ENCODE measurements around the gene HTR3B. TPM values are rescaled to one million over a fixed set of nuclear protein-coding genes. Genes with fewer than 3 reads are reported as not detected.

Gene HTR3B
- total and polyA plus RNA-seq, 2 donors (not counting 1 experiment from before 2014, with no cell fraction given): not detected

GRCh38 chr11:113984781-113985180 is 80.2 kb downstream of the HTR3B start:
- CTCF ChIA-PET: interaction anchor here (0.6 to 4.8 kb wide), 3 partner anchors 9 to 1754 kb away, joined by 5 to 30 read pairs (median 8); no protein-coding TSS in a partner anchor
- no peak overlapping the region for H3K27ac Mint-ChIP-seq
- intact Hi-C loops (cut with micrococcal nuclease): no loop called here
- Histone ChIP-seq H3K4me3 (ENCODE audit: control extremely low read depth in 1 of 5, extremely low read depth in 1 of 5, insufficient read depth in 1 of 5, low read depth in 2 of 5, low read length in 4 of 5) (no peak overlapping the region), H3K9me3 (ENCODE audit: control extremely low read depth in 1 of 3, control insufficient read depth in 2 of 3, insufficient read depth in 1 of 3, low read length in 2 of 3) (no peaks in the 10 kb centered on the region), H2AFZ (ENCODE audit: insufficient read depth, low read depth, low read length, poor library complexity, severe bottlenecking) (no peak overlapping the region), H3K27ac (ENCODE audit: low read length in 2 of 2) (no peak overlapping the region), H3K4me2 (replicated peaks; ENCODE audit: low read depth, low read length, poor library complexity, severe bottlenecking) (no peak overlapping the region), H3K9ac (ENCODE audit: low read length) (no peak overlapping the region), H4K20me1 (ENCODE audit: control insufficient read depth, insufficient read depth, low read length, poor library complexity, severe bottlenecking) (no peaks in the 10 kb centered on the region), H3K27me3 (replicated peaks in 1 of 4; ENCODE audit: control extremely low read depth in 1 of 4, control insufficient read depth in 3 of 4, insufficient read depth in 4 of 4, low read length in 3 of 4) (no peaks in the 10 kb centered on the region), H3K4me1 (ENCODE audit: control insufficient read depth in 2 of 2, insufficient read depth in 2 of 2, low read length in 2 of 2) (peaks cover 18 to 26% of the 10 kb centered on the region in 2 donors), H3K79me2 (ENCODE audit: control insufficient read depth, insufficient read depth, low read length) (no peaks in the 10 kb centered on the region), H3K36me3 (replicated peaks in 1 of 2; ENCODE audit: control extremely low read depth in 1 of 2, control insufficient read depth in 1 of 2, extremely low read depth in 1 of 2, insufficient read depth in 2 of 2, low read length in 1 of 2) (peaks cover 0 to 4% of the 10 kb centered on the region in 2 experiments)
- POLR2A ChIA-PET: no interaction called here
- H3K4me1 Mint-ChIP-seq: peaks cover 26% of the 10 kb centered on the region
- H3K27me3 Mint-ChIP-seq: no peaks in the 10 kb centered on the region
- WGBS (ENCODE audit: insufficient coverage): 42% methylated on average over 2 of the region's 6 CpGs
- H3K4me3 Mint-ChIP-seq: no peak overlapping the region
- DNase-seq (peak; percentile 25), ATAC-seq (ENCODE audit: low read depth) (peak; percentile 35)
- H3K9me3 Mint-ChIP-seq (ENCODE audit: insufficient read depth): no peaks in the 10 kb centered on the region
- no peak for TF ChIP-seq EZH2 (IDR thresholded peaks at IDR 0.05; ENCODE audit: borderline replicate concordance, insufficient read depth, low read depth, low read length, poor library complexity, severe bottlenecking)
- no peak for TF ChIP-seq CTCF (IDR thresholded peaks at IDR 0.05)

GRCh38 chr11:113985906-113986305 is 81.3 kb downstream of the HTR3B start:
- Histone ChIP-seq H3K9me3 (ENCODE audit: control extremely low read depth in 1 of 3, control insufficient read depth in 2 of 3, insufficient read depth in 1 of 3, low read length in 2 of 3) (no peaks in the 10 kb centered on the region), H3K4me3 (ENCODE audit: control extremely low read depth in 1 of 5, extremely low read depth in 1 of 5, insufficient read depth in 1 of 5, low read depth in 2 of 5, low read length in 4 of 5) (no peak overlapping the region), H3K79me2 (ENCODE audit: control insufficient read depth, insufficient read depth, low read length) (no peaks in the 10 kb centered on the region), H3K4me2 (replicated peaks; ENCODE audit: low read depth, low read length, poor library complexity, severe bottlenecking) (no peak overlapping the region), H3K27ac (ENCODE audit: low read length in 2 of 2) (no peak overlapping the region), H2AFZ (ENCODE audit: insufficient read depth, low read depth, low read length, poor library complexity, severe bottlenecking) (no peak overlapping the region), H3K27me3 (replicated peaks in 1 of 4; ENCODE audit: control extremely low read depth in 1 of 4, control insufficient read depth in 3 of 4, insufficient read depth in 4 of 4, low read length in 3 of 4) (no peaks in the 10 kb centered on the region), H3K9ac (ENCODE audit: low read length) (no peak overlapping the region), H3K36me3 (replicated peaks in 1 of 2; ENCODE audit: control extremely low read depth in 1 of 2, control insufficient read depth in 1 of 2, extremely low read depth in 1 of 2, insufficient read depth in 2 of 2, low read length in 1 of 2) (peaks cover 0 to 5% of the 10 kb centered on the region in 2 experiments), H4K20me1 (ENCODE audit: control insufficient read depth, insufficient read depth, low read length, poor library complexity, severe bottlenecking) (no peaks in the 10 kb centered on the region), H3K4me1 (ENCODE audit: control insufficient read depth in 2 of 2, insufficient read depth in 2 of 2, low read length in 2 of 2) (peaks cover 6 to 15% of the 10 kb centered on the region in 2 donors)
- ChIA-PET POLR2A (interaction anchor here (0.8 kb wide), 1 partner anchor 9 kb away, joined by 4 read pairs; no protein-coding TSS in a partner anchor), CTCF (interaction anchor here (0.8 to 1.7 kb wide), 4 partner anchors 8 to 275 kb away, joined by 3 to 9 read pairs (median 8); no protein-coding TSS in a partner anchor)
- DNase-seq (no peak), ATAC-seq (ENCODE audit: low read depth) (no peak)
- Mint-ChIP-seq H3K4me1 (peaks cover 15% of the 10 kb centered on the region), H3K27ac (no peak overlapping the region), H3K9me3 (ENCODE audit: insufficient read depth) (no peaks in the 10 kb centered on the region), H3K27me3 (no peaks in the 10 kb centered on the region), H3K4me3 (no peak overlapping the region)
- intact Hi-C loops (cut with micrococcal nuclease): no loop called here
- WGBS (ENCODE audit: insufficient coverage): 100% methylated on average over 1 of the region's 4 CpGs
- no peak for TF ChIP-seq CTCF (IDR thresholded peaks at IDR 0.05)
- no peak for TF ChIP-seq EZH2 (IDR thresholded peaks at IDR 0.05; ENCODE audit: borderline replicate concordance, insufficient read depth, low read depth, low read length, poor library complexity, severe bottlenecking)

All from B cell (primary cell).